Hypothalamus (tissue), 51 donors: ENCODE data around the gene PDE4A.
"Not testable (repeated sequence)": the region's sequence is repeated elsewhere in the genome, so short reads cannot be mapped to it uniquely, and the experiment has no call there.

Experiments used
- DNase-seq, 51 donors: peaks; one replicate each; lab custom pipeline; 2025; lab: John Stamatoyannopoulos, UW

Gene PDE4A

GRCh38 chr19:10461047-10461949, 41.0 kb downstream of the PDE4A start:
- peak; percentile 19 to 97 (median 86) for DNase-seq

GRCh38 chr19:10462042-10462441, 41.7 kb downstream of the PDE4A start:
- DNase-seq, result not testable (repeated sequence)

- DNase-seq, result no peak
Measured at GRCh38 chr19:10462557-10462956, 42.2 kb downstream of the PDE4A start.

GRCh38 chr19:10464456-10464855, 44.1 kb downstream of the PDE4A start:
- DNase-seq, result no peak

DNA sequence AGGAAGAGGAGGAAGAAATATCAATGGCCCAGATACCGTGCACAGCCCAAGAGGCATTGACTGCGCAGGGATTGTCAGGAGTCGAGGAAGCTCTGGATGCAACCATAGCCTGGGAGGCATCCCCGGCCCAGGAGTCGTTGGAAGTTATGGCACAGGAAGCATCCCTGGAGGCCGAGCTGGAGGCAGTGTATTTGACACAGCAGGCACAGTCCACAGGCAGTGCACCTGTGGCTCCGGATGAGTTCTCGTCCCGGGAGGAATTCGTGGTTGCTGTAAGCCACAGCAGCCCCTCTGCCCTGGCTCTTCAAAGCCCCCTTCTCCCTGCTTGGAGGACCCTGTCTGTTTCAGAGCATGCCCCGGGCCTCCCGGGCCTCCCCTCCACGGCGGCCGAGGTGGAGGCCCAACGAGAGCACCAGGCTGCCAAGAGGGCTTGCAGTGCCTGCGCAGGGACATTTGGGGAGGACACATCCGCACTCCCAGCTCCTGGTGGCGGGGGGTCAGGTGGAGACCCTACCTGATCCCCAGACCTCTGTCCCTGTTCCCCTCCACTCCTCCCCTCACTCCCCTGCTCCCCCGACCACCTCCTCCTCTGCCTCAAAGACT, 46.9 kb downstream of the PDE4A start:
- DNase-seq, result no peak

GRCh38 chr19:10468133-10468532, 47.8 kb downstream of the PDE4A start:
- no peak for DNase-seq

- peak in 1 of 51 donors; percentile 4 for DNase-seq
Measured at GRCh38 chr19:10471909-10472308, 51.6 kb downstream of the PDE4A start.

- DNase-seq, result no peak
Measured at GRCh38 chr19:10473192-10473591, 52.9 kb downstream of the PDE4A start.

DNA sequence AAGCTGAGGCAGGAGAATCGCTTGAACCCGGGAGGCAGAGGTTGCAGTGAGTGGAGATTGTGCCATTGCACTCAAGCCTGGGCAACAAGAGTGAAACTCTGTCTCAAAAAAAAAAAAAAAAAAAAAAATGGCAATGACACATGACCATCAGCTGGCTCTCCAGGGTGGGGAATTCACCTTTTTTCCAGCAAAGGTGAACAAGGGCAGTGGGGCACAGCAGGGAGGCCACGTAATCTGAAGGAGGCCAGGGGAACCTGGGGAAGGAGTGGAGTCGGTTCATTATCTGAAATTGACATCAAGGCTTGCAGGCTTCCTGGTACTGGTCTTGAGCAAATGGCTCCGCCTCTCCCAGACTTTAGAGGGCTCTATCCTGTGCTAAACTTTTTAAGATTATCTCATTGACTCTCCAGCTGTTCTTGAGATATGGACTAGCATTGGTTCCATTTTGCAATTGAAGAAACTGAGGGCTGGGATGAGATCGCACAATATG, 54.7 kb downstream of the PDE4A start:
- no peak for DNase-seq

DNA sequence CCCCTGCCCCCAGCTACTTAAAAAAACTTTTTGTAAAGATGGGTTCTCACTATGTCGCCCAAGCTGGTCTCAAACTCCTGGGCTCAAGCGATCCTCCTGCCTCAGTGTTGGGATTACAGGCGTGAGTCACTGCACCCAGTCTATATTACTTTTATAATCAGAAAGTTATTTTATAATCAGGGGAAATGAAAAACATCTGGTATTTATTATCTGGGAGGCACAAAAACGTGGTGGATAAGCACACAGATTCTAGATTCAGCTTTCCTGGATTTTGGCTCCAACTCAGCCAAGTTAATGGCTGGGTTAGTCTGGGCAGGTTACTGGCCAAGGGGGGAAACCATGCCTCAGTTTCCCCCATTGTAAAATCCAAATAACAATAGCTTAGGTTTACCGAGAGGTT, 58.1 kb downstream of the PDE4A start:
- no peak for DNase-seq

DNA sequence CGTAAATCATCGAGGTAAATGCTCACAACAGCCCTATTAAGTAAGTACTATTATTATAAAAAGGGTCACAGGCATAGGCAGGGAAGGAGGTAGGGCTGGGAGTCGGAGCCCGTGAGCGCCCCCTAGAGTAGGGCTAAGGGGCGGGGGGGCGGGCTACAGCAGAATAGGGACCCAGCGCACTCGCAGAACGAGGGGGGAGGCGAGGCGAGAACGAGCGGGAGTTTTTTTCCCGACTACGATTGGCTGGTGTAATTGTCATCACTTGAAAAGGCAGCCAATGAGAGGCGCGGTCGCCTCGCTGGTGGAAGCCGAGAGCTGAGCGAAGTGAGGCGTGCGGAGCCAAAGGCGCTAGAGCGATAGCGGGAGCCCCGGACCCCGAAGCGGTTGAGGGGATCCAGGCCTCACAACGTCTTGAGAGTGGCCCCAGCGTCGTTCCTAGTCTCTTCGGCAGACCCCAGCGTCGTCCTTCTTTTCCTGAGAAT, 58.6 kb downstream of the PDE4A start:
- peak; percentile 47 to 97 (median 89) for DNase-seq

DNA sequence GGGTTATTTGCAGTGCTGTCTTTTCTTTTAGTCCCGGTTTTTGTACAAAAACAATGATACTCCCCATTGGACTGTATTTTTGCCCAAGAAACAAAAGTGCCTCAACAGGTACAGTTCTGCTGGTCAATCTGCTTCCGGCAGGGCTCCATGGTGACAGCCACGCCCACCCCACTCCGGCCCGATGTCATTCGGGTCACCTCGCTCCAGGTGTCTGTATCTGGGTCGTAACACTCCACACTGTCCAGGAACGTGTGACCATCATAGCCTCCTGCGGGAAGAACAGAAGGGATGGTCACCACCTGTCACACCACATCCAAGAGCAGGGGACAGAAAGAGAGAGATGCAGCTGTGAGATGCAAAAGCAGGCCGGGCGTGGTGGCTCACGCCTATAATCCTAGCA, 66.2 kb downstream of the PDE4A start:
- no peak for DNase-seq

DNA sequence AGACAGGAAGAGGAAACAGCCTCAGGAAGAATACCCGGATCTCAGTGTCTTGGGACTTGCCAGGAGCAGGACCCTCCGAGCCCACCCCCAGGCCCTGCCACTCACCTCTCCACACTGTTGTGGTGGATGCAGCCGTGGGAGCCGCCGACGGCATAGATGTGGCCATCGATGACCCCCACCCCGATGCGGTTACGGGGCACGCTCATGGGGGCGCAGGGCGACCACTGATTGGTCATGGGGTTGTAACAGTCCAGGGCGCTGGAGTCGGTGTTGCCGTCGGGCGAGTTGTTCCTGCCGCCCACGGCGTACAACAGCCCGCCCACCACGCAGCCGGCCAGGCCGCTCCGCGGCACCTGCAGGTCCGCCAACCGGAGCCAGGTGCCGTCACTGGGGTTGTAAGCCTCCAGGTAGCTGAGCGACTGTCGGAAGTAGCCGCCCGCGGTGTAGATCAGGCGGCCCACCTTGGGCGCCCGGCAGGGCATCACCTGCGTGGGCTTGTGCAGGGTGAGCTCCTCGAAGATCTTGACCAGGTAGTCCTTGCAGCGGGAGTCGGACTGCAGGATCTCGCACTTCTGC, 71.2 kb downstream of the PDE4A start:
- no peak for DNase-seq

DNA sequence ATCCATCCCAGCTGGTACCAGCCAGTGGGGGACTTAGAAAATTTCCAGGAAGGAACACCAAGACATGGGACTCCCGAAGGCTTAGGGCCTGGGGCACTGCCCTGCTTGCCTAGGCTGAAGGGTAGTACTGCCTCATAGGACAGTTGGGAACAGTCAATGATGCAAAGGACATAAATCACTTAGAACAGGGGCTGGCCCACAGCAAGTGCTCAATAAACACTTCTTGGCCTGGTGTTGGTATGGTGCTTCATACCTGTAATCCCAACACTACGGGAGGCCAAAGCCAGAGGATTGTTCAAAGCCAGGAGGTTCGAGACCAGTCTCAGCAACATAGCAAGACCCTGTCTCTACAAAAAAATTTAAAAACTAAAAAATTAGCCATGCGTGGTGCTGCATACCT, 77.0 kb downstream of the PDE4A start:
- no peak for DNase-seq

GRCh38 chr19:10499550-10500246, 79.4 kb downstream of the PDE4A start:
- DNase-seq, result no peak

- DNase-seq, result no peak
Measured at GRCh38 chr19:10500247-10500592, 79.9 kb downstream of the PDE4A start.

DNA sequence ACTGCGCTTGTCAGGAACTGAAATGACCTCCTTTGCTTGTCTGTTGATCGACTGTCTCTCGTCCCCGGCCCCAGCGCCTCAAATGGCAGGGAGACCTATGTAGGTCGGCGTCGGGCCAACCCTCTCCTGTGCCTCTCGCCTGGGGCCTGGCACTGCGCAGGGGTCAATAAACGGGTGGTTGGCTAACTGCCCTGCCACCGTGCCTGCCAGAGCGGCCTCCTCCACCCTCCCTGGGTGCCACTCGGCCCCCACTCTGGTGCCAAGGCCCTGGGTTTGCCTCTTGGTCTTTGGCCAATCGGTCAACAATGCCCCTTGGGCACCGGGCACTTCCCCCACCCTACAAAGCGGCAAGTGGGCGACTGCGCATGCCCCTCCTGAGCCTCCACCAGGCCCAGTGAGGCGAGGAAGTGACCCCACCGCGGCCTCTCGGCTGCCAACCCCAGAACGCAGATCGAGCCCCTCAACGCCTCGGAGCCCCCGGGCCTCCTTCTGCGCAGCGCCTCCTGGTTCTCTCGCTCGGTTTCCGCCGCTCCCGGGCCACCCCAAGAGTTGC, 81.7 kb downstream of the PDE4A start:
- DNase-seq, result peak in 50 of 51 donors; percentile 33 to 95 (median 76)

DNA sequence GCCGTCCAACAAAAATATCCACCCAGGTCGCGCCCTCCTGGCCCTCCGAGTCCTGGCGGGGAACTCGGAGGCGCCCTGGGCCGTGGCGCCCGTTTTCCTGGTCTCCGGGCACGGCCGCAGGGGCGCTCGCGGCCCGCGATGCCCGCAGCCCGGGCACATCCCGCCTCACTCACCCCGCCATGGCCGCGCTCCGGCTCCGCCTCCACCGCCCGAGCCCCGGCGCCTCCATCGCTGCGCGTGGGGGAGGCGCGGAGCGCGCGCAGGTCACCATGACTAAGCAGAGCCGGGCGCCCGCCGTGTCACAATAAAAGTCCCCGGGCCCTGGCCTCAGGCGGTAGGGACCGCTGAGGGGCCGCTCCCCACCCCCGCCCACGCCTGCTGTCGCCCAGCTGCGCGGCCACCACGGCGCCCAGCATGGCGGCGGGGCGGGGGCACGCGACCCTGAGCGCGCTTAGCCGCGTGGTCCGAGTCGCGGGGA, 82.2 kb downstream of the PDE4A start:
- peak; percentile 47 to 94 (median 85) for DNase-seq

DNA sequence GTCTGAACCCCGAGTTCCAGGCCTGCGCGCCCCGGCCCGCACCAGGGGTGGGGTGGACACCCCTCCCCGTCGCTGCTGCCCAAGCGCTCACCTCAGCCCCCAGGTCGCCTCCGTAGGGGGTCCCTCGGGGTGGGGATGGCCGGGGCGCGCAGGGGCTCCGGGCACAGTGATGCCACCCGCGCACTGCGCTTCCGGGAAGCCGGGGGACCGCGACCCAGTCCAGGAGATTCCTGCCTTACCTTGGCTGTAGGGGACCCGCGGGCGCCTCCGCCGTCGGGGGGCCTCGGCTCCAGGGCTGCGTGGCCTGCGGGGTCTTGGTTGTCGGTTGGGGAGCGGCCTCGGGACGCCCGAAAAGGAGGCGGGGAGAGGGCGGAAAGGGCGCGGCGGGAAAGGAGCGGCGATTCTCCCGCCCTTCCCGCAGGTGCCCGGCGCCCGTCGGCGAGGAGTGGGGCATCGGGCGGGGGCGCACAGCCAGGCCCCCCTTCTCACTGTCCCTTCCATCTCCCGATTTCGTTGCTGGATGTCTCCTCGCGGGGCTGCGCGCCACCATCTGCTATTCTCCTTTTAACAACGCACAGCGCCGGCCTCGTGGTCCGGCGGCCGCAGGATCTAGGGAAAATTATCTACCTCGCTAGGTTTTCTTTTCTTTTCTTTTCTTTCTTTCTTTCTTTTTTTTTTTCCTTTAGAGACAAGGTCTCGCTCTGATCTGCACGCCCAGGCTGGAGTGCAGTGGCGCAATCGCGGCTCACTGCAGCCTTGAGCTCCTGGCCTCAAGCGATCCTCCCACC, 82.9 kb downstream of the PDE4A start, which contains the start of gene KEAP1:
Gene KEAP1, minus strand, starts transcription at position 355 of the 788 bp plus-strand sequence. CDS start 3,323 bp downstream, outside the sequence.
- peak in 23 of 51 donors; percentile 30 to 76 (median 51) for DNase-seq
